HCT116 (cell line): ENCODE data around the gene CDKN2B-AS1. TPM values are rescaled to one million over a fixed set of nuclear protein-coding genes. Genes with fewer than 3 reads are reported as not detected.

ENCODE experiments used
- ATAC-seq: fragments of 200-7000 bp; cut with Tn5 transposase; 2 replicates; pipeline ENCODE4 v1.9.1; 2020; ENCODE audit warnings: mild to moderate bottlenecking, moderate library complexity
- BruUV-seq: library from RNA; stranded (reverse); fragments of 400-500 nt; replicated peaks from 2 replicates; lab custom pipeline; 2021; lab: Mats Ljungman, UMichigan
- CTCF ChIA-PET: fragments of 300-600 bp; sonication (Branson Sonifier 250); formaldehyde crosslinking; loops from one replicate; lab custom pipeline; 2021; ENCODE audit warnings: antibody characterized with exemption; lab: Charles Lee
- POLR2A ChIA-PET: fragments of 300-600, 350-600 bp; sonication (Branson Sonifier 250); formaldehyde crosslinking; loops from one replicate; lab custom pipeline; 2021; ENCODE audit warnings: antibody characterized with exemption; lab: Charles Lee
- RAD21 ChIA-PET, 2 experiments: fragments of 300-600 bp; sonication (Branson Sonifier 250); formaldehyde crosslinking; loops; one replicate each; lab custom pipeline; 2023; ENCODE audit warnings: low total read pairs in 2 of 2; ENCODE audit not compliant: uncharacterized antibody in 2 of 2, unreplicated experiment in 2 of 2, low non-redundant PET in 1 of 2; lab: Charles Lee
- DNase-seq: peaks from one replicate; pipeline ENCODE4 v3.0.0-alpha.2; 2010; ENCODE audit warnings: low read depth, low spot score
- H2AFZ ChIP-seq: fragments of 200-600 bp; shearing (Covaris generic), sonication (generic); 2 replicates; pipeline ENCODE4 v1.6.1; 2017; ENCODE audit warnings: low read depth, mixed run types, mixed read lengths, antibody characterized with exemption, low read length; ENCODE audit not compliant: poor library complexity, severe bottlenecking
- H3K27ac ChIP-seq: 2 replicates; pipeline ENCODE4 v1.5.1; 2012; ENCODE audit warnings: low read depth, low read length
- H3K27me3 ChIP-seq: fragments of 200-600 bp; sonication (generic); 2 replicates; pipeline ENCODE4 v1.6.1; 2016; ENCODE audit warnings: mixed run types, low read length, mixed read lengths; ENCODE audit not compliant: insufficient read depth
- H3K36me3 ChIP-seq, 2 experiments: fragments of 200-500 bp in 1 of 2; fragments of 200-600 bp in 1 of 2; sonication (Bioruptor generic) in 1 of 2; sonication (generic) in 1 of 2; 2 replicates each; pipeline versions ENCODE4 v1.5.1 to v1.6.1; 2014 to 2016; ENCODE audit warnings: low read length in 2 of 2, inconsistent platforms in 1 of 2, mixed read lengths in 1 of 2, mixed run types in 1 of 2; ENCODE audit not compliant: insufficient read depth in 2 of 2, control insufficient read depth in 1 of 2
- H3K4me1 ChIP-seq, 2 experiments: fragments of 200-600 bp in 1 of 2; sonication (generic) in 1 of 2; 2 replicates each; pipeline versions ENCODE4 v1.5.1 to v1.6.1; 2012 to 2017; ENCODE audit warnings: low read length in 2 of 2, inconsistent platforms in 1 of 2, mild to moderate bottlenecking in 1 of 2, mixed read lengths in 1 of 2, mixed run types in 1 of 2, moderate library complexity in 1 of 2; ENCODE audit not compliant: insufficient read depth in 2 of 2, control insufficient read depth in 1 of 2
- H3K4me2 ChIP-seq: fragments of 200-600 bp; sonication (generic); 2 replicates; pipeline ENCODE4 v1.6.1; 2017; ENCODE audit warnings: mixed run types, low read length, mixed read lengths
- H3K4me3 ChIP-seq, 2 experiments: fragments of 200-600 bp in 1 of 2; sonication (generic) in 1 of 2; replicated peaks in 1 of 2; 2 replicates each; pipeline ENCODE4 v1.5.1; 2011 to 2016; ENCODE audit warnings: low read length in 2 of 2, control low read depth in 1 of 2, low read depth in 1 of 2, mild to moderate bottlenecking in 1 of 2, mixed read lengths in 1 of 2, mixed run types in 1 of 2
- H3K79me2 ChIP-seq: fragments of 200-600 bp; sonication (generic); 2 replicates; pipeline ENCODE4 v1.6.1; 2017; ENCODE audit warnings: mild to moderate bottlenecking, mixed run types, low read length, moderate library complexity, mixed read lengths; ENCODE audit not compliant: insufficient read depth
- H3K9ac ChIP-seq: fragments of 200-600 bp; sonication (generic); 2 replicates; pipeline ENCODE4 v1.6.1; 2016; ENCODE audit warnings: low read length, mixed read lengths
- H3K9me2 ChIP-seq: fragments of 200-600 bp; sonication (generic), shearing (Covaris generic); 2 replicates; pipeline ENCODE4 v1.6.1; 2017; ENCODE audit warnings: mixed run types, mild to moderate bottlenecking, moderate library complexity; ENCODE audit not compliant: insufficient read depth
- H3K9me3 ChIP-seq, 2 experiments: fragments of 200-500 bp in 1 of 2; fragments of 200-600 bp in 1 of 2; sonication (Bioruptor generic) in 1 of 2; sonication (generic) in 1 of 2; 2 replicates each; pipeline ENCODE4 v1.6.1; 2014 to 2017; ENCODE audit warnings: low read length in 2 of 2, mixed read lengths in 2 of 2, inconsistent platforms in 1 of 2, low read depth in 1 of 2, mild to moderate bottlenecking in 1 of 2, mixed run types in 1 of 2, moderate library complexity in 1 of 2; ENCODE audit not compliant: control insufficient read depth in 1 of 2, insufficient read depth in 1 of 2
- H4K20me1 ChIP-seq: fragments of 200-600 bp; sonication (generic), shearing (Covaris generic); 2 replicates; pipeline ENCODE4 v1.6.1; 2017; ENCODE audit warnings: mixed run types, mild to moderate bottlenecking, moderate library complexity; ENCODE audit not compliant: insufficient read depth
- CBX3 ChIP-seq: IDR thresholded peaks from 2 replicates; pipeline ENCODE4 v1.6.1; 2012; ENCODE audit warnings: low read depth
- CEBPB ChIP-seq: IDR thresholded peaks from 2 replicates; pipeline ENCODE4 v1.6.1; 2012; ENCODE audit warnings: low read depth
- EGR1 ChIP-seq: IDR thresholded peaks from 2 replicates; pipeline ENCODE4 v1.6.1; 2012; ENCODE audit warnings: low read depth
- ELF1 ChIP-seq: IDR thresholded peaks from 2 replicates; pipeline ENCODE4 v1.6.1; 2012; ENCODE audit warnings: low read depth, borderline replicate concordance
- EZH2 ChIP-seq: fragments of 200-600 bp; sonication (generic); IDR thresholded peaks from 2 replicates; pipeline ENCODE4 v1.6.1; 2017; ENCODE audit warnings: antibody characterized with exemption, mixed run types
- EZH2phosphoT487 ChIP-seq: fragments of 200-600 bp; IDR thresholded peaks from 2 replicates; pipeline ENCODE4 v1.6.1; 2018; ENCODE audit warnings: antibody characterized with exemption, borderline replicate concordance
- FOSL1 ChIP-seq: IDR thresholded peaks from 2 replicates; pipeline ENCODE4 v1.6.1; 2012; ENCODE audit warnings: low read depth
- JUND ChIP-seq: IDR thresholded peaks from 2 replicates; pipeline ENCODE4 v1.6.1; 2012
- POLR2A ChIP-seq: IDR thresholded peaks from 2 replicates; pipeline ENCODE4 v1.7.0; 2011; ENCODE audit warnings: borderline replicate concordance; ENCODE audit not compliant: insufficient read depth, insufficient read length; ENCODE audit errors: extremely low read depth
- POLR2AphosphoS5 ChIP-seq: IDR thresholded peaks from 2 replicates; pipeline ENCODE4 v1.6.1; 2011; ENCODE audit warnings: mild to moderate bottlenecking, low read depth, low read length, moderate library complexity
- RAD21 ChIP-seq: IDR thresholded peaks from 2 replicates; pipeline ENCODE4 v1.6.1; 2012; ENCODE audit warnings: low read depth, mild to moderate bottlenecking
- SIN3A ChIP-seq: IDR thresholded peaks from 2 replicates; pipeline ENCODE4 v1.6.1; 2012; ENCODE audit warnings: low read depth
- SP1 ChIP-seq: IDR thresholded peaks from 2 replicates; pipeline ENCODE4 v1.6.1; 2012; ENCODE audit warnings: low read depth
- SRF ChIP-seq: IDR thresholded peaks from 2 replicates; pipeline ENCODE4 v1.6.1; 2012; ENCODE audit warnings: low read depth
- TCF7L2 ChIP-seq: IDR thresholded peaks from 2 replicates; pipeline ENCODE4 v1.7.0; 2011; ENCODE audit warnings: borderline replicate concordance, inconsistent platforms; ENCODE audit not compliant: insufficient read depth, insufficient read length; ENCODE audit errors: extremely low read depth
- YY1 ChIP-seq: IDR thresholded peaks from 2 replicates; pipeline ENCODE4 v1.6.1; 2011; ENCODE audit warnings: low read length, low read depth, moderate library complexity, mild to moderate bottlenecking; ENCODE audit not compliant: insufficient replicate concordance; ENCODE audit errors: extremely low read depth
- ZFX ChIP-seq: fragments of 450-650 bp; IDR thresholded peaks from 2 replicates; pipeline ENCODE4 v1.6.1; 2017
- ZNF274 ChIP-seq: fragments of 200-500 bp; sonication (Bioruptor generic); IDR thresholded peaks from 2 replicates; pipeline ENCODE4 v1.6.1; 2014; ENCODE audit warnings: mild to moderate bottlenecking, low read depth, low read length, inconsistent platforms
- intact Hi-C: fragments of 100-400 bp; cut with micrococcal nuclease; formaldehyde crosslinking; loops from 2 replicates; pipeline ENCODE4 v1.10.0; 2022
- total RNA-seq: library from RNA; stranded (reverse); gene quantifications from one replicate; pipeline ENCODE4 v1.2.1, GENCODE V29; 2021; ENCODE audit not compliant: unreplicated experiment
- TF ChIP-seq, protein P1 (sequence below): IDR thresholded peaks from 2 replicates; pipeline ENCODE4 v1.6.1; 2012
- TF ChIP-seq, protein P2 (sequence below), 3 experiments: fragments of 200-600 bp in 1 of 3; sonication (generic) in 1 of 3; IDR thresholded peaks in 2 of 3; conservative IDR thresholded peaks in 1 of 3; 2 replicates each; pipeline ENCODE4 v1.5.1; 2012 to 2017; ENCODE audit warnings: low read depth in 2 of 3, low read length in 2 of 3, antibody characterized with exemption in 1 of 3, borderline replicate concordance in 1 of 3, control low read depth in 1 of 3, mild to moderate bottlenecking in 1 of 3, mixed read lengths in 1 of 3, mixed run types in 1 of 3, moderate library complexity in 1 of 3; ENCODE audit not compliant: insufficient read depth in 1 of 3
- TF ChIP-seq, protein P3 (sequence below): IDR thresholded peaks from 2 replicates; pipeline ENCODE4 v1.6.1; 2012
- TF ChIP-seq, protein P4 (sequence below): IDR thresholded peaks from 2 replicates; pipeline ENCODE4 v1.6.1; 2012; ENCODE audit warnings: low read depth

CDKN2B-AS1 gene
- total RNA-seq, 1 experiment from 2014 or later = 1.7 TPM

DNA sequence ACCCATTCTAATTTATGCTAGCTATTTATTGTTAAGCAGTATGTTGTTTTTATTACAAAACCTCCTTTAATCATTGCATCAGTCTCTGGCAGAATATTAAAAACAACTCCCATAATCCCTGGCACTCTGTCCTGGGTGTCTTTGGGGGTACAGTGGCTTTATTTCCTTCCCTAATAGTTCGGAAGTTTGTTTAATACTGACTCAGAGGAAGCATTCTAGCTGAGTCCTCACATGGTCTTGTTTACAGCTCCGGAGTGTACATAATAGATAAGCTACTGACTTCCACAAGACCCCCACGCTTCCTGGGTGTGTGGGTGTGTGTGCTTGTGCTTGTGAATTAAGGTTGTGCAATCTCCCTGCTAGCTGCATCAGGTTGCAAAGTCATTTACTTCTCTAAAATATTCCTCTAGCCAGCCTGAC, 164.3 kb downstream of the CDKN2B-AS1 start:
- ChIA-PET POLR2A (interaction anchor here (0.7 to 1.5 kb wide), 8 partner anchors 8 to 58 kb away, joined by 3 to 7 read pairs (median 4); no protein-coding TSS in a partner anchor), RAD21 (interaction anchor here in 1 of 2 experiments (1.0 kb wide), 1 partner anchor 58 kb away, joined by 3 read pairs; no protein-coding TSS in a partner anchor), CTCF (interaction anchor here (0.9 to 1.0 kb wide), 2 partner anchors 11 to 53 kb away, joined by 3 read pairs; no protein-coding TSS in a partner anchor)
- Histone ChIP-seq H3K9me3 (no peaks in the 10 kb centered on the region), H3K27me3 (no peaks in the 10 kb centered on the region), H4K20me1 (no peaks in the 10 kb centered on the region), H3K27ac (peak overlapping the region; percentile 11; the same call in 1 of the 2 replicates), H2AFZ (peak overlapping the region; percentile 20), H3K4me1 (peaks cover 21 to 24% of the 10 kb centered on the region in 2 experiments), H3K9ac (no peak overlapping the region), H3K79me2 (no peaks in the 10 kb centered on the region), H3K9me2 (no peaks in the 10 kb centered on the region), H3K4me3 (no peak overlapping the region), H3K36me3 (no peaks in the 10 kb centered on the region), H3K4me2 (0 out of 2 replicates have a peak overlapping the region, but pooled peaks have one; percentile 23)
- intact Hi-C loops = no loop called here
- no peak for ATAC-seq
- BruUV-seq = no TSS peak
- peak; percentile 7 for DNase-seq
- TF ChIP-seq SP1 = peak; percentile 77
- TF ChIP-seq, protein P1, sequence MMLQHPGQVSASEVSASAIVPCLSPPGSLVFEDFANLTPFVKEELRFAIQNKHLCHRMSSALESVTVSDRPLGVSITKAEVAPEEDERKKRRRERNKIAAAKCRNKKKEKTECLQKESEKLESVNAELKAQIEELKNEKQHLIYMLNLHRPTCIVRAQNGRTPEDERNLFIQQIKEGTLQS = no peak
- peak; percentile 37 for TF ChIP-seq JUND
- no peak for TF ChIP-seq CBX3
- no peak for TF ChIP-seq ZNF274
- no peak for TF ChIP-seq POLR2A
- TF ChIP-seq, protein P2, sequence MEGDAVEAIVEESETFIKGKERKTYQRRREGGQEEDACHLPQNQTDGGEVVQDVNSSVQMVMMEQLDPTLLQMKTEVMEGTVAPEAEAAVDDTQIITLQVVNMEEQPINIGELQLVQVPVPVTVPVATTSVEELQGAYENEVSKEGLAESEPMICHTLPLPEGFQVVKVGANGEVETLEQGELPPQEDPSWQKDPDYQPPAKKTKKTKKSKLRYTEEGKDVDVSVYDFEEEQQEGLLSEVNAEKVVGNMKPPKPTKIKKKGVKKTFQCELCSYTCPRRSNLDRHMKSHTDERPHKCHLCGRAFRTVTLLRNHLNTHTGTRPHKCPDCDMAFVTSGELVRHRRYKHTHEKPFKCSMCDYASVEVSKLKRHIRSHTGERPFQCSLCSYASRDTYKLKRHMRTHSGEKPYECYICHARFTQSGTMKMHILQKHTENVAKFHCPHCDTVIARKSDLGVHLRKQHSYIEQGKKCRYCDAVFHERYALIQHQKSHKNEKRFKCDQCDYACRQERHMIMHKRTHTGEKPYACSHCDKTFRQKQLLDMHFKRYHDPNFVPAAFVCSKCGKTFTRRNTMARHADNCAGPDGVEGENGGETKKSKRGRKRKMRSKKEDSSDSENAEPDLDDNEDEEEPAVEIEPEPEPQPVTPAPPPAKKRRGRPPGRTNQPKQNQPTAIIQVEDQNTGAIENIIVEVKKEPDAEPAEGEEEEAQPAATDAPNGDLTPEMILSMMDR (IDR thresholded peaks at IDR 0.05 in 2 of 3, conservative IDR thresholded peaks at IDR 0.05 in 1 of 3; ENCODE audit: borderline replicate concordance in 1 of 3, insufficient read depth in 1 of 3, low read depth in 2 of 3, low read length in 2 of 3) = no peak
- no peak for TF ChIP-seq EZH2phosphoT487
- no peak for TF ChIP-seq SIN3A
- peak; percentile 28; the same call in 1 of the 2 replicates for TF ChIP-seq POLR2AphosphoS5
- TF ChIP-seq FOSL1 = no peak
- TF ChIP-seq ELF1 = no peak
- peak; percentile 86 for TF ChIP-seq TCF7L2
- TF ChIP-seq, protein P3, sequence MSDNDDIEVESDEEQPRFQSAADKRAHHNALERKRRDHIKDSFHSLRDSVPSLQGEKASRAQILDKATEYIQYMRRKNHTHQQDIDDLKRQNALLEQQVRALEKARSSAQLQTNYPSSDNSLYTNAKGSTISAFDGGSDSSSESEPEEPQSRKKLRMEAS = no peak
- TF ChIP-seq SRF = no peak
- no peak for TF ChIP-seq RAD21
- no peak for TF ChIP-seq EZH2
- peak; percentile 83 for TF ChIP-seq EGR1
- no peak for TF ChIP-seq ZFX
- peak; percentile 94 for TF ChIP-seq CEBPB
- TF ChIP-seq YY1 = no peak
- TF ChIP-seq, protein P4, sequence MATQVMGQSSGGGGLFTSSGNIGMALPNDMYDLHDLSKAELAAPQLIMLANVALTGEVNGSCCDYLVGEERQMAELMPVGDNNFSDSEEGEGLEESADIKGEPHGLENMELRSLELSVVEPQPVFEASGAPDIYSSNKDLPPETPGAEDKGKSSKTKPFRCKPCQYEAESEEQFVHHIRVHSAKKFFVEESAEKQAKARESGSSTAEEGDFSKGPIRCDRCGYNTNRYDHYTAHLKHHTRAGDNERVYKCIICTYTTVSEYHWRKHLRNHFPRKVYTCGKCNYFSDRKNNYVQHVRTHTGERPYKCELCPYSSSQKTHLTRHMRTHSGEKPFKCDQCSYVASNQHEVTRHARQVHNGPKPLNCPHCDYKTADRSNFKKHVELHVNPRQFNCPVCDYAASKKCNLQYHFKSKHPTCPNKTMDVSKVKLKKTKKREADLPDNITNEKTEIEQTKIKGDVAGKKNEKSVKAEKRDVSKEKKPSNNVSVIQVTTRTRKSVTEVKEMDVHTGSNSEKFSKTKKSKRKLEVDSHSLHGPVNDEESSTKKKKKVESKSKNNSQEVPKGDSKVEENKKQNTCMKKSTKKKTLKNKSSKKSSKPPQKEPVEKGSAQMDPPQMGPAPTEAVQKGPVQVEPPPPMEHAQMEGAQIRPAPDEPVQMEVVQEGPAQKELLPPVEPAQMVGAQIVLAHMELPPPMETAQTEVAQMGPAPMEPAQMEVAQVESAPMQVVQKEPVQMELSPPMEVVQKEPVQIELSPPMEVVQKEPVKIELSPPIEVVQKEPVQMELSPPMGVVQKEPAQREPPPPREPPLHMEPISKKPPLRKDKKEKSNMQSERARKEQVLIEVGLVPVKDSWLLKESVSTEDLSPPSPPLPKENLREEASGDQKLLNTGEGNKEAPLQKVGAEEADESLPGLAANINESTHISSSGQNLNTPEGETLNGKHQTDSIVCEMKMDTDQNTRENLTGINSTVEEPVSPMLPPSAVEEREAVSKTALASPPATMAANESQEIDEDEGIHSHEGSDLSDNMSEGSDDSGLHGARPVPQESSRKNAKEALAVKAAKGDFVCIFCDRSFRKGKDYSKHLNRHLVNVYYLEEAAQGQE = no peak
